Brain microvascular endothelial cell (primary cell): Measurements from ENCODE around the gene TENT4B.
"Not testable (repeated sequence)": the region's sequence is repeated elsewhere in the genome, so short reads cannot be mapped to it uniquely, and the experiment has no call there.

Experiments used
- DNase-seq: peaks from one replicate; pipeline ENCODE4 v3.0.0-alpha.2; 2020
- H3K27ac ChIP-seq: fragments of 250-450 bp; sonication (Bioruptor Pico); 2 replicates; pipeline ENCODE4 v1.5.1; 2020; ENCODE audit warnings: mild to moderate bottlenecking, moderate library complexity
- H3K27me3 ChIP-seq: fragments of 250-450 bp; sonication (Bioruptor Pico); replicated peaks from 2 replicates; pipeline ENCODE4 v1.5.1; 2020; ENCODE audit warnings: mild to moderate bottlenecking
- H3K36me3 ChIP-seq: fragments of 250-450 bp; sonication (Bioruptor Pico); replicated peaks from 2 replicates; pipeline ENCODE4 v1.5.1; 2020; ENCODE audit warnings: mild to moderate bottlenecking
- H3K4me3 ChIP-seq: 2 replicates; pipeline ENCODE4 v1.5.1; 2011; ENCODE audit warnings: low read depth, mild to moderate bottlenecking, control low read depth, low read length, moderate library complexity
- CTCF ChIP-seq: IDR thresholded peaks from 2 replicates; pipeline ENCODE4 v1.5.1; 2011; ENCODE audit warnings: low read depth, mild to moderate bottlenecking, moderate library complexity, low read length, control low read depth, inconsistent platforms; ENCODE audit errors: missing control alignments
- in situ Hi-C: cut with HindIII; loops from 2 replicates; pipeline ENCODE4 v1.10.0; 2017; ENCODE audit warnings: low sequenced_read_pairs, low pct_ligation_motif_present

Gene TENT4B

GRCh38 chr16:50167556-50167955 lies 14.4 kb downstream of the TENT4B start:
- Histone ChIP-seq H3K27me3 (no peaks in the 10 kb centered on the region), H3K36me3 (no peaks in the 10 kb centered on the region), H3K27ac (no peak overlapping the region), H3K4me3 (no peak overlapping the region)
- DNase-seq, result no peak
- in situ Hi-C loops, result no loop called here
- TF ChIP-seq CTCF, result no peak

- H3K27me3 ChIP-seq, result no peaks in the 10 kb centered on the region
- H3K4me3 ChIP-seq, result no peak overlapping the region
- TF ChIP-seq CTCF, result no peak
- no peak overlapping the region for H3K27ac ChIP-seq
- no peaks in the 10 kb centered on the region for H3K36me3 ChIP-seq
- in situ Hi-C loops, result no loop called here
- DNase-seq, result no peak
Observed at GRCh38 chr16:50169555-50170096, 16.5 kb downstream of the TENT4B start.

- H3K4me3 ChIP-seq, in situ Hi-C loops, H3K27ac ChIP-seq, DNase-seq, H3K27me3 ChIP-seq, H3K36me3 ChIP-seq: not testable (repeated sequence)
Observed at GRCh38 chr16:50171773-50172172, 18.7 kb downstream of the TENT4B start.

GRCh38 chr16:50172195-50172922 lies 19.3 kb downstream of the TENT4B start:
- no peaks in the 10 kb centered on the region for H3K27me3 ChIP-seq
- TF ChIP-seq CTCF, result no peak
- no peak for DNase-seq
- in situ Hi-C loops, result no loop called here
- H3K4me3 ChIP-seq, result no peak overlapping the region
- H3K36me3 ChIP-seq, result no peaks in the 10 kb centered on the region
- no peak overlapping the region for H3K27ac ChIP-seq

GRCh38 chr16:50173316-50173715 lies 20.2 kb downstream of the TENT4B start:
- no peak for TF ChIP-seq CTCF
- Histone ChIP-seq H3K27me3 (no peaks in the 10 kb centered on the region), H3K4me3 (no peak overlapping the region), H3K27ac (no peak overlapping the region), H3K36me3 (no peaks in the 10 kb centered on the region)
- in situ Hi-C loops, result no loop called here
- no peak for DNase-seq

- in situ Hi-C loops, result no loop called here
- TF ChIP-seq CTCF, result no peak
- Histone ChIP-seq H3K27ac (no peak overlapping the region), H3K27me3 (no peaks in the 10 kb centered on the region), H3K36me3 (no peaks in the 10 kb centered on the region), H3K4me3 (no peak overlapping the region)
- DNase-seq, result no peak
Observed at GRCh38 chr16:50178491-50178941, 25.4 kb downstream of the TENT4B start.
